Frontal cortex (tissue), 4 donors: ENCODE measurements around the gene BCAS2. TPM values are rescaled to one million over a fixed set of nuclear protein-coding genes. Genes with fewer than 3 reads are reported as not detected.
A peak's percentile ranks its signal among the peaks of the same experiment; 100 is the strongest.

Source experiments
- DNase-seq, 2 donors: peaks; one replicate each; pipeline ENCODE4 v3.0.0; 2012; ENCODE audit warnings: low spot score in 2 of 2
- FAIRE-seq: peaks from 2 replicates; lab custom pipeline; 2012; peaks lifted over from hg19 to GRCh38; lab: Jason Lieb, UNC
- total RNA-seq: library from RNA; depleted of rRNA; stranded (reverse); fragments of >200 nt; gene quantifications from one replicate; pipeline ENCODE4 v1.2.3, GENCODE V29; 2014
- donor health status: control.
- donor health status: control.
- donor health status: control.

BCAS2 gene
- total RNA-seq, 1 donor from 2014 or later = 50.5 TPM

GRCh38 chr1:114561333-114561732 is 20.1 kb downstream of the BCAS2 start:
- no peak for FAIRE-seq
- DNase-seq = no peak

DNA sequence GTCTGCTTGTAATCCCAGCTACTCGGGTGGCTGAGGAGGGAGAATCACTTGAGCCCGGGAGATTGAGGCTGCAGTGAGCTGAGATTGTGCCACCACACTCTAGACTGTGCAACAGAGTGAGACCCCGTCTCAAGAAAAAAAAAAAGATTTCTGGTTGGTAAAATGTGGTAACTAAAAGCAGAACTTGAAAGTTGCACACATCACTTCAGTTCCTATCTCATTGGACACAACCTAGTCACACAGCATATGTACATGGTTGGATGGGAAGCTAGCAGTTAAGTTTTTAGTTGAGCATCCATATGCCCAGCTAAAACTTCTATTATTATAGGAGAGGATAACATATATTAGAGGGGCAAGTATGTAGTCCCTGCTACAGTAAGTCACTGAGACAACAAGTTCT is 22.1 kb downstream of the BCAS2 start:
- FAIRE-seq (no peak), DNase-seq (no peak)

DNA sequence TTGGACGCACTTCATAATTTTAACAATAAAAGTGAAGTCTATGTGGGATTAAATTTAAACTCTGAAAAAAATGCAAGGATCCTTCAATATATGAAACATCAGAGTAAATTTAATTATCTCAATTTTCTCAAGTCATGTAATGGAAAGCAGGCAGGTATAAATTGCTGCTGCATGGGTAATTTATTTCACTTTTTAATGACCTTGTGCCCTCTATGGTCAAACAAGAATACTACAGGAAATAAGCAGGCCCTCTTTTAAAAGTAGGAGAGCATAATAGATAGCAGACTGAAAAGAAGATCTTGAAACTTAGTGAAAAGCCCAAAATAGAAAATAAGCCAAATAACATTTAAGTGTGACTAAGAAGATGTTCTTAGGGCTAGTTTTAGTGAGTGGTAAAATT is 22.9 kb downstream of the BCAS2 start:
- DNase-seq (peak in 1 of 2 donors; percentile 14), FAIRE-seq (no peak)

DNA sequence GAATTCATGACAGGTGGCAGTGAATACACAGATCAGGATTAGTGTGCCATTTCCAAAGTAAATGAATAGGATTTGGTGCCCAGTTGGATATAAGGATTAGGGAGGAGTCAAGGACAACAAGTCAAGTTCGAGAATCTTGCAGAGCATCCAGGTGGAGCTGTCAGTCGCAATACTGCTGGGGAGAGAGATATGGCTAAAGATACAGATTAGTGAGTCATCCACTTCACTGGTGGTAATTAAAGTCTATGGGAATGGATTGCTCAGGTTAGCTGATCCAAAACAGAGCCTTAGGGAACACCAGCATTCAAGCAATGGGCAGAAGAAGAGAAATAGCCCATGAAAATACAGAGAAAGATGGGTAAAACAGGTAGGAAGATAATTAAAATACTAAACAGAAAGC is 26.8 kb downstream of the BCAS2 start:
- no peak for DNase-seq
- no peak for FAIRE-seq

DNA sequence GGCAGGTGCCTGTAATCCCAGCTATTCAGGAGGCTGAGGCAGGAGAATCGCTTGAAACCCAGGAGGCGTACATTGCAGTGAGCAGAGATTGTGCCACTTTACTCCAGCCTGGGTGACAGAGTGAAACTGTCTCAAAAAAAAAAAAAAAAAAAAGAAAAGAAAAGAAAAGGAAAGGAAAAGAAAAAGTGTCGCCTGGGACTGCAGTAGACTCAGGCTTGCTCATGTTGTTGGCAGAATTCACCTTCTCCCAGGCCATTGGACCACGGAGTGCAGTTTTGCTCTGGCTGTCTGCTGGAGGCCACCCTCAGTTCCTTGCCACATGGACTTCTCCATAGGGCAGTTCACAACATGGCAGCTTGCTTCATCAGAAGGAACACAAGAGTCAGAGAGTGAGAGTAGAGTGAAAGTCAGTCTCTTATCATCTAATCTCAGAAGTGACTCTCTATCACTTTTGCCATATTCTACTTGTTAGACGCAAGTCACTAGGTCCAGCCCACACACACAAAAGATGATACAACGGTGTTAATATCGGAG is 29.2 kb downstream of the BCAS2 start:
- FAIRE-seq = no peak

DNA sequence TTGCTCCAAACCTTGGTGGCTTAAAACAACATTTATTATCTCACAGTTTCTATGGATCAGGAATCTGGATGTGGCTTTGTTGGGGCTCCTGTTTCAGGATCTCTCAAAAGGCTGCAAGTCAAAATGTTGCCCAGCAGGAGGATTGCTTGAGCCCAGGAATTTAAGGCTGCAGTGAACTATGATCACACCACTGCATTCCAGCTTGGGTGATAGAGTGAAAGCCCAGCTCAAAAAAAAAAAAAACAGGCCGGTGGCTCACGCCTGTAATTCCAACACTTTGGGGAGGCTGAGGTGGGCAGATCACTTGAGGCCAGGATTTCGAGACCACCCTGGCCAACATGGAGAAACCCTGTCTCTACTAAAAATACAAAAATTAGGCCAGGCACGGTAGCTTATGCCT is 30.0 kb downstream of the BCAS2 start:
- no peak for FAIRE-seq
- DNase-seq = no peak

More for the DNA sequence above, 29.2 kb downstream of the BCAS2 start:
- no peak for DNase-seq

DNA sequence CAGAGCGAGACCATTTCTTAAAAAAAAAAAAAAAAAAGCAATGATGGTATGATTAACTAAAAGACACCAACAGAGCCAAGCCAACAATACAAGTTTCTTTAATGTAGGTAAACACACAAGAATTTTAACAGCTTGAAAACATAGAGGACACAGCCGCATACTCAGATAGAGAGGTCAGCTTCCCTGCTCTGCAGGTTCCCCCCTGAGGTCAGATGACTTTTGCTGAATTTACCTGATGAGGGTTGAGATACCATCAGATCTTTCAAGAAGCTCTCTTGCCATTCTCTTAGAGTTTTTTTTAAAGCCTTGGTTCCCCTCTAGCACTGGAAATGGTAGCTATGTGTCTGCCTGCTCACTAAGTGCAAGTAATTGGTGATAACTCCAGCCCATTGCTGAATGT is 31.1 kb downstream of the BCAS2 start:
- FAIRE-seq = no peak
- no peak for DNase-seq

DNA sequence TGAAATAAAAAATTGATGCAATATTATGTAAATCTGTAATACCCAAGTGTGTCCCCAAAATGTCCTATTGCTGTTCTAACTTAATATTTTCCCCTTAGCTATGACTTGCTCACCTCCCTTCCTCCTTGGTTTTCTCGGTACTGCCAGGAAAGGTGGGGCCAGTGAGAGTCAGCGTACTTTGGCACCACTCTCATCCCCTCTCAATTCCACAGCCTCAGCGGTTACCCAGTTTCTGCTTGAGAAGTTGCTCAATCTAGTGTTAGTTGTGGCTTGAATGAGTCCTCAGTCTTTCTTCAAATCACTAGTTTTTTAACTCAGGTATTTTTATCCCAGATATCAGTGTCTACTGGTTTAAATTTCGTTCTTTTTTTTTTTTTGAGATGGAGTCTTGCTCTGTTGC is 32.3 kb downstream of the BCAS2 start:
- DNase-seq = no peak
- FAIRE-seq = no peak

DNA sequence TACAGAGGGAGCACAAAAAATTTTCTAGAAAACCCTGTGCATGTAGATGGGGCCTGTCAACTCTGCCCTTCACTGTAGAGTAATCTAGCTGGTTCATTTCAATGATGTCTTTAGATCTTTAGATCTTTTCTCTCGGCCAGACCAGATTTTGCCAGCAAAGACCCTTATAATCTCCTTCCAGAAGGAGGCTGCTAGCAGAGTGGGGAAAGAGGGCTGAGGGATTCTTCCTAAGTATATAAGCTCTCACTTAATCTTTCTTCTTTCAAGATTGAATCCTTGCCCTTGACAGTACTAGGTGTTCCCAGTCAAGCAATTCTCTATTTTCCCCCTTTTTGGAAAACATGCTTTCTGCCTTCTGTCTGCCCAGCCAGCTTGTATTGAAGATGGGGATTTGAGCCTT is 34.3 kb downstream of the BCAS2 start:
- FAIRE-seq (no peak), DNase-seq (no peak)

GRCh38 chr1:114545796-114546195 is 35.6 kb downstream of the BCAS2 start:
- FAIRE-seq = no peak
- DNase-seq = no peak

DNA sequence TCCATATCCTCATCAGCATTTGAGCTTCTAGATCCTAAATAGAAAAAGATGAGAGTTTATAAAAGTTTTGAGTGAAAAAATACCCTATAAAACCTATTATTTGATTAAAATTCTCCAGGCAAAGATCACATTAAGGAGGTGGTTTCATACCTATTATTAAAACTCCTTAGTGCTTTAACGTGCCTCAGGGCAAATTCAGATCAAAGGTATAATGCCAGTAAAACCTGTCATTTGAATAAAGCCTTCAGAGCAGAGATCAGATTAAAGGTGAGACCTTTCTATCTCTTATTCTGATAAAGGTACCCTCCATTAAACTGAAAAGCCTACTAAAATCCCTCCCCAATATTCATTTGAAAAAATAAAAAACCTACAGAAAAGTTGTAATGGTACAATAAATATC is 36.1 kb downstream of the BCAS2 start:
- FAIRE-seq = no peak
- DNase-seq = no peak

- DNase-seq (no peak), FAIRE-seq (no peak)
Measured at GRCh38 chr1:114540821-114541220, 40.6 kb downstream of the BCAS2 start.

DNA sequence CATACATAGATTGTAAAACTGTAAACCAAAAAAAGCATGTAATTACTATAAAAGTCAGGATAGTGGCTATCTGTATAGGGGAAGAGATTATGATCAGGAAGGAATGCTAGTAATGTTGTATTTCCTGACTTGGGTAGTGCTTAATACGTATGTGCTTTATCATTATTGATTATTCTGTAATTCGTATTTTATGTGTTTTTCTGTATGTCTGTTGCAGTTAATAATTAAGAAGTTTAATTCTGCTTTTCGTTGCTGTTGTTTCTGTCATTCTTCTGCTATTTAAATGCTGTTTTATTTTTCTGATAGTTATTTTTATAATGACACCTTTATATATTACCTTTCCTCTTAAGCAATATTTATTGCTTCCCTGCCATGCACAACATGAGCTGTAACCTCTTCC is 41.1 kb downstream of the BCAS2 start:
- no peak for DNase-seq
- FAIRE-seq = no peak

GRCh38 chr1:114536043-114536442 is 45.4 kb downstream of the BCAS2 start:
- no peak for FAIRE-seq
- no peak for DNase-seq

DNA sequence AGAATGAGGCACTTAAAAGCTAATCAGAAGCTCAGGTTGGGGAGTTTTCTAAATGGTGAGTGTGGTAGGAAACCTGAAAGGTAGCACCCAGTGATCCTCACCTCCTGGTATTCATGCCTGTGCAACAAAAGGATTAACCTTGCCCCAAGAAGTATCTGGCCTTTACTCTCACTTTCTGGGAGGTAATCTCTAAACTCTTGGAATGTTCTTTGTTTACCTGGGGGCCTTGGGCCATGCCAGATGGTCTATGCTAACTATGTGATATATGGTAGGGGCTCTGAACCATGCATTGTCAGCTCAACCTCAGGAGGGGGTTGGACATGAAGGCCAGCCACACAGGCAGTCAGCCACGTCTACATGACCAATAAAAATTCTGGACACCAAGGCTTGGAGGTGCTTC is 46.0 kb downstream of the BCAS2 start:
- no peak for FAIRE-seq
- DNase-seq = no peak

DNA sequence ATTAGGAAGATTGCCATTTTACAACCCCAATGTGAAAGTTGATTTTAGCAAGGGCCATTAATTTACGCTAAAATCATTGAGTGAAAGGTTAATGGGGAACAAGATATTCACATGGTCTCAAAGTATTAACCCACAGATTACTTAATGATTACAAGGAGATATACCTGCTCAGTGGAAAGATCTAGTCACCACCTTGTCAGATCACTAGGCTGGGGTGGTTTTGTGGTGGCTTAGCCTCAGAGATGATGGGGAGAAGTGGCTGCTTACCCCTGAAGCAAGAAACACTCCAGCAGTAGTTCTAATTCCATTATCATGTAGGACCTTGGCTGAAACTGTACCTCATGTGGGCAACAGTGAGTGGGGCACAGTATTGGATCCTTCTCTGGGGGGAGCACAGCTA is 50.3 kb downstream of the BCAS2 start:
- DNase-seq (no peak), FAIRE-seq (no peak)

DNA sequence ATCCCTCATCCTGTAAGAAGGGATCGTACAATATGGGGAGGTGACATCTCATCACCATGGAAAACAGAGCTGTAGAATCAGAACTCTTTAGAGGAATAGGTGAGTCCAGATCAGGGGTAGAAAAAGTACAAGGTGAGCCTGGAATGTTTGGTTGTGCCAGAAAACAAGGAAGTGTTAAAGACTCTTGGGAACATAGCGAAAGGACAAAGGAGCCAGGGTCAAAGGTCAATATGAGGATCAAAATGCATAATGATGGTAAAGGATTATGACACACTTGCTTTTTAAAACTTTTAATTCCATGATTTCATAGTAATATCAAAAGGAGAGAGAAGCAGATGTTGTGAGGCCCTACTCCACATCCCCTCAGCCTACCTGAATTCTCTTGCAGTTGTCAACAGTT is 51.2 kb downstream of the BCAS2 start:
- FAIRE-seq (no peak), DNase-seq (no peak)

GRCh38 chr1:114524944-114525343 is 56.5 kb downstream of the BCAS2 start:
- no peak for FAIRE-seq
- no peak for DNase-seq

- DNase-seq = no peak
- FAIRE-seq = no peak
Measured at GRCh38 chr1:114522264-114522575, 59.2 kb downstream of the BCAS2 start.

GRCh38 chr1:114521396-114522263 is 59.8 kb downstream of the BCAS2 start:
- FAIRE-seq (no peak), DNase-seq (no peak)
